K562 (cell line): ENCODE measurements around the gene LIAS. TPM values are rescaled to one million over a fixed set of nuclear protein-coding genes. Genes with fewer than 3 reads are reported as not detected.

Experiments used
- ATF2 ChIP-seq: sonication (generic); formaldehyde crosslinking; IDR thresholded peaks from 2 replicates; pipeline ENCODE4 v1.8.1; 2022; ENCODE audit warnings: missing genetic modification reagents
- CBFA2T3 ChIP-seq: fragments of 450-650 bp; IDR thresholded peaks from 2 replicates; pipeline ENCODE4 v1.6.1; 2017
- CREBBP ChIP-seq: IDR thresholded peaks from one replicate; pipeline ENCODE4 v1.6.1; 2012; ENCODE audit warnings: low read depth, mild to moderate bottlenecking, control low read depth, inconsistent platforms, low read length
- CREM ChIP-seq: IDR thresholded peaks from 2 replicates; pipeline ENCODE4 v1.6.1; 2014; ENCODE audit warnings: antibody characterized with exemption, low read depth
- CTBP1 ChIP-seq: fragments of 450-650 bp; IDR thresholded peaks from 2 replicates; pipeline ENCODE4 v1.6.1; 2016; ENCODE audit warnings: borderline replicate concordance
- EP400 ChIP-seq: fragments of 450-650 bp; IDR thresholded peaks from 2 replicates; pipeline ENCODE4 v1.6.1; 2017; ENCODE audit warnings: antibody characterized with exemption, mild to moderate bottlenecking, moderate library complexity
- FOXJ2 ChIP-seq: fragments of 200-800 bp; sonication (Bioruptor generic); IDR thresholded peaks from 2 replicates; pipeline ENCODE4 v1.6.1; 2016; ENCODE audit warnings: missing genetic modification characterization, missing compliant biosample characterization
- KLF13 ChIP-seq: fragments of 450-650 bp; IDR thresholded peaks from 2 replicates; pipeline ENCODE4 v1.6.1; 2016; ENCODE audit warnings: missing genetic modification characterization, low read depth, mild to moderate bottlenecking, missing compliant biosample characterization, moderate library complexity, borderline replicate concordance
- SAFB ChIP-seq: fragments of 200-400 bp; formaldehyde crosslinking; IDR thresholded peaks from 2 replicates; pipeline ENCODE4 v1.6.1; 2017; ENCODE audit warnings: low read depth, low read length, borderline replicate concordance
- SMAD4 ChIP-seq: fragments of 250-450 bp; sonication (Bioruptor Pico); conservative IDR thresholded peaks from 2 replicates; pipeline ENCODE4 v1.8.0; 2021; ENCODE audit warnings: inconsistent platforms, mild to moderate bottlenecking, moderate library complexity
- STAT5A ChIP-seq: IDR thresholded peaks from 2 replicates; pipeline ENCODE4 v1.6.1; 2012; ENCODE audit warnings: low read length, inconsistent platforms, borderline replicate concordance
- SUPT5H ChIP-seq: fragments of 450-650 bp; IDR thresholded peaks from 2 replicates; pipeline ENCODE4 v1.6.1; 2016
- TAF1 ChIP-seq: IDR thresholded peaks from 2 replicates; pipeline ENCODE4 v1.6.1; 2011; ENCODE audit warnings: mild to moderate bottlenecking, low read length, moderate library complexity; ENCODE audit not compliant: insufficient read depth, control insufficient read depth, severe bottlenecking; ENCODE audit errors: extremely low read depth
- VEZF1 ChIP-seq: fragments of 200-800 bp; sonication (Bioruptor generic); IDR thresholded peaks from 2 replicates; pipeline ENCODE4 v1.6.1; 2017; ENCODE audit warnings: missing genetic modification characterization, missing compliant biosample characterization
- XRCC5 ChIP-seq: fragments of 200-400 bp; formaldehyde crosslinking; IDR thresholded peaks from 2 replicates; pipeline ENCODE4 v1.6.1; 2017; ENCODE audit warnings: low read depth, mild to moderate bottlenecking, low read length
- ZBTB7A ChIP-seq: IDR thresholded peaks from 2 replicates; pipeline ENCODE4 v1.6.1; 2011; ENCODE audit warnings: low read depth, mild to moderate bottlenecking, low read length, moderate library complexity, borderline replicate concordance; ENCODE audit not compliant: control insufficient read depth
- ZNF445 ChIP-seq: fragments of 250-450 bp; sonication (Bioruptor Pico); IDR thresholded peaks from 2 replicates; pipeline ENCODE4 v1.4.0; 2020; ENCODE audit warnings: low read depth, mild to moderate bottlenecking, moderate library complexity
- ZNF592 ChIP-seq: fragments of 450-650 bp; IDR thresholded peaks from 2 replicates; pipeline ENCODE4 v1.6.1; 2017; ENCODE audit warnings: antibody characterized with exemption, mild to moderate bottlenecking
- ZNF695 ChIP-seq: fragments of 450-650 bp; formaldehyde crosslinking; IDR thresholded peaks from 2 replicates; pipeline ENCODE4 v1.4.0; 2020; ENCODE audit warnings: mild to moderate bottlenecking, moderate library complexity
- polyA plus RNA-seq, 8 experiments: library from polyadenylated mRNA; depleted of rRNA in 4 of 8; stranded (reverse) in 5 of 8; unstranded in 3 of 8; fragments of >200 nt; fragmentation: Nextera tagmentation in 2 of 8; fragmentation: Illumina TruSeq in 1 of 8; extraction: Ambion mirVana in 2 of 8; extraction: Trizol in 1 of 8; gene quantifications; 2 replicates each; pipeline versions ENCODE4 v1.2.1 to v1.2.3, GENCODE V29; 2011 to 2014; ENCODE audit warnings: inconsistent platforms in 1 of 8, missing spikeins in 1 of 8
- total RNA-seq, 7 experiments: library from RNA; depleted of rRNA in 6 of 7; stranded (reverse); fragments of >200 nt in 6 of 7; fragmentation: Illumina TruSeq in 2 of 7; extraction: Trizol in 2 of 7; gene quantifications; 2 replicates each; pipeline versions ENCODE4 v1.2.1 to v1.2.3, GENCODE V29; 2011 to 2021; ENCODE audit warnings: low replicate concordance in 1 of 7
- TF ChIP-seq, protein P1 (sequence below): fragments of 450-650 bp; IDR thresholded peaks from 2 replicates; pipeline ENCODE4 v1.6.1; 2016; ENCODE audit warnings: low read depth, mild to moderate bottlenecking, moderate library complexity

LIAS gene
- total and polyA plus RNA-seq, 9 of the 15 experiments (the other 6 are each of a cell fraction or from before 2014, with no cell fraction given): 21.9 to 57.1 (median 42.1) TPM

DNA sequence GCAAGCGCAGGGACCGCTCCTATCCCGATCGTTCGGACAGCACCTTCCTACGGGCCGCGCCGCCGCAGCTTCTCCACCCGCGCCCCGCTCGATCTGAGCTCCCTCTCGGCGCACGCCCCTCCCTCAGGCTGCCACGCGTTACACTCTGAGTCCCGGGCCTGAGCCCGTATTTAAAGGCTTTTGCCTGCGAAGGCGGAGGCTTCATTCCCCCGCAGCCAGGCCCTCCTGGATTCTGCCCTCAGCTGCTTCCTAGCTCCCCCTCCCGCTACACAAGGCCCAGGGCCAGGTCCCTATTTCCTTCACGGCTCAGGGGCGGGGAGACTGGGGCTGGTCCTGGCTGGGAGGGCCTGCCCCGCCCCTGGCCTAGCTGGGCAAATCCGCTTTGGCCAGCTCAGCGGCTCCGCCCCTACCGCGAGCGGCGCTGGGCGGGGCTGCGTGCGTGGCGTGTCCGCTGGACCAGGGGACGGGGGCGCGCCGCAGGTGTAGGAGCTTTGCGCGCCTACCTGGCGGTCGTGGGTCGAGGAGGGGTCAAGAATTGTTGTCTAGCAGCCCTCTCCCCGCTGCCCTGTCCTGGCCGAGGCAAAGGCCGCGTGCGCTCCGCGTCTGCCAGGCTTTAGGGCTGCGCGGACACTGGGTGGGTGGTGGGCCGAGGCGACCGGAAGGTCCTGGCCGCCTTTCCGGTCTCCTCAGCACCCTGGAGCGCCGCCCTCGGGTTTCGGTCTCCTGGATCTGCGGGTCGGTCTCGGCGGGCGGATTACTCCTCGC lies 68.6 kb downstream of the LIAS start, which contains the start of gene UGDH (continued):
- TF ChIP-seq CREBBP (no peak), ZNF445 (CRISPR knock-in tag) (no peak), VEZF1 (peak; percentile 90), SAFB (peak; percentile 90), CREM (peak; percentile 63), CBFA2T3 (0 out of 2 replicates have a peak, but pooled peaks have one; percentile 2), FOXJ2 (no peak), ZBTB7A (peak; percentile 13; the same call in 1 of the 2 replicates), ATF2 (CRISPR knock-in tag) (no peak; the same call in 1 of the 2 replicates), KLF13 (tag) (peak; percentile 69), SUPT5H (peak; percentile 92), EP400 (peak; percentile 100), ZNF592 (no peak), ZNF695 (no peak), XRCC5 (no peak), STAT5A (no peak), TAF1 (peak; percentile 52), SMAD4 (CRISPR knock-in tag) (peak; percentile 73), CTBP1 (peak; percentile 92)
- TF ChIP-seq, protein P1, sequence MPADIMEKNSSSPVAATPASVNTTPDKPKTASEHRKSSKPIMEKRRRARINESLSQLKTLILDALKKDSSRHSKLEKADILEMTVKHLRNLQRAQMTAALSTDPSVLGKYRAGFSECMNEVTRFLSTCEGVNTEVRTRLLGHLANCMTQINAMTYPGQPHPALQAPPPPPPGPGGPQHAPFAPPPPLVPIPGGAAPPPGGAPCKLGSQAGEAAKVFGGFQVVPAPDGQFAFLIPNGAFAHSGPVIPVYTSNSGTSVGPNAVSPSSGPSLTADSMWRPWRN: 0 out of 2 replicates have a peak, but pooled peaks have one; percentile 21
